Liver (tissue), 9 donors: ENCODE measurements around the gene BGLAP. TPM values are rescaled to one million over a fixed set of nuclear protein-coding genes. Genes with fewer than 3 reads are reported as not detected.

Experiments
- DNase-seq: peaks from one replicate; pipeline ENCODE4 v3.0.0-alpha.2; 2017; ENCODE audit warnings: low spot score
- H3K27ac ChIP-seq, 2 donors: one replicate each; pipeline ENCODE4 v1.7.0; 2013; ENCODE audit warnings: inconsistent platforms in 2 of 2, low read length in 2 of 2, control low read depth in 1 of 2, low read depth in 1 of 2, mild to moderate bottlenecking in 1 of 2
- H3K27me3 ChIP-seq, 4 donors: one replicate each; pipeline versions ENCODE4 v1.6.1 to v1.7.0; 2013; ENCODE audit warnings: low read length in 3 of 4, inconsistent platforms in 1 of 4, mild to moderate bottlenecking in 1 of 4, moderate library complexity in 1 of 4; ENCODE audit not compliant: control insufficient read depth in 4 of 4, insufficient read depth in 4 of 4
- H3K36me3 ChIP-seq, 4 donors: one replicate each; pipeline versions ENCODE4 v1.6.1 to v1.7.0; 2013; ENCODE audit warnings: low read length in 3 of 4, mild to moderate bottlenecking in 3 of 4, low read depth in 1 of 4, moderate library complexity in 1 of 4; ENCODE audit not compliant: control insufficient read depth in 4 of 4, insufficient read depth in 3 of 4
- H3K4me1 ChIP-seq, 4 donors: one replicate each; pipeline versions ENCODE4 v1.6.1 to v1.7.0; 2013; ENCODE audit warnings: low read length in 3 of 4, mild to moderate bottlenecking in 3 of 4, moderate library complexity in 1 of 4; ENCODE audit not compliant: control insufficient read depth in 4 of 4, insufficient read depth in 4 of 4
- H3K4me3 ChIP-seq, 3 donors: one replicate each; pipeline versions ENCODE4 v1.6.1 to v1.7.0; 2013; ENCODE audit warnings: low read length in 3 of 3, control low read depth in 1 of 3, low read depth in 1 of 3, mild to moderate bottlenecking in 1 of 3
- H3K9ac ChIP-seq, 2 donors: one replicate each; pipeline ENCODE4 v1.7.0; 2013; ENCODE audit warnings: low read length in 2 of 2, mild to moderate bottlenecking in 2 of 2, moderate library complexity in 2 of 2, control low read depth in 1 of 2, low read depth in 1 of 2
- H3K9me3 ChIP-seq, 4 donors: one replicate each; pipeline versions ENCODE4 v1.6.1 to v1.7.0; 2013; ENCODE audit warnings: low read length in 3 of 4; ENCODE audit not compliant: control insufficient read depth in 4 of 4
- ATF3 ChIP-seq: IDR thresholded peaks from 2 replicates; pipeline ENCODE4 v1.6.1; 2016; ENCODE audit warnings: antibody characterized with exemption
- EGR1 ChIP-seq, 2 donors: IDR thresholded peaks; 2 replicates each; pipeline ENCODE4 v1.6.1; 2016 to 2018; ENCODE audit warnings: antibody characterized with exemption in 2 of 2, low read depth in 2 of 2
- FOXA1 ChIP-seq: IDR thresholded peaks from 2 replicates; pipeline ENCODE4 v1.6.1; 2016; ENCODE audit warnings: antibody characterized with exemption
- FOXA2 ChIP-seq: IDR thresholded peaks from 2 replicates; pipeline ENCODE4 v1.6.1; 2016; ENCODE audit warnings: antibody characterized with exemption
- GABPA ChIP-seq, 2 donors: IDR thresholded peaks in 1 of 2; conservative IDR thresholded peaks in 1 of 2; 2 replicates each; pipeline ENCODE4 v1.6.1; 2016; ENCODE audit warnings: antibody characterized with exemption in 2 of 2, mild to moderate bottlenecking in 1 of 2, moderate library complexity in 1 of 2
- HNF4A ChIP-seq, 2 donors: conservative IDR thresholded peaks; 2 replicates each; pipeline ENCODE4 v1.6.1; 2016; ENCODE audit warnings: antibody characterized with exemption in 2 of 2, mild to moderate bottlenecking in 2 of 2
- HNF4G ChIP-seq: IDR thresholded peaks from 2 replicates; pipeline ENCODE4 v1.6.1; 2016; ENCODE audit warnings: antibody characterized with exemption
- JUND ChIP-seq, 2 donors: IDR thresholded peaks; 2 replicates each; pipeline ENCODE4 v1.6.1; 2016; ENCODE audit warnings: antibody characterized with exemption in 2 of 2
- MAX ChIP-seq: IDR thresholded peaks from 2 replicates; pipeline ENCODE4 v1.6.1; 2016; ENCODE audit warnings: antibody characterized with exemption
- NR2F2 ChIP-seq: IDR thresholded peaks from 2 replicates; pipeline ENCODE4 v1.6.1; 2016; ENCODE audit warnings: antibody characterized with exemption
- RAD21 ChIP-seq, 2 donors: IDR thresholded peaks; 2 replicates each; pipeline ENCODE4 v1.6.1; 2016; ENCODE audit warnings: antibody characterized with exemption in 2 of 2, mild to moderate bottlenecking in 2 of 2
- RXRA ChIP-seq, 2 donors: IDR thresholded peaks; 2 replicates each; pipeline ENCODE4 v1.6.1; 2017 to 2018; ENCODE audit warnings: antibody characterized with exemption in 2 of 2, mild to moderate bottlenecking in 1 of 2
- SP1 ChIP-seq: IDR thresholded peaks from 2 replicates; pipeline ENCODE4 v1.6.1; 2018; ENCODE audit warnings: antibody characterized with exemption, mild to moderate bottlenecking
- TAF1 ChIP-seq: conservative IDR thresholded peaks from 2 replicates; pipeline ENCODE4 v1.6.1; 2016; ENCODE audit warnings: antibody characterized with exemption, mild to moderate bottlenecking
- YY1 ChIP-seq: IDR thresholded peaks from 2 replicates; pipeline ENCODE4 v1.6.1; 2016; ENCODE audit warnings: antibody characterized with exemption, mild to moderate bottlenecking
- ZBTB33 ChIP-seq: IDR thresholded peaks from 2 replicates; pipeline ENCODE4 v1.6.1; 2016; ENCODE audit warnings: antibody characterized with exemption
- WGBS: extraction: QIAGEN DNeasy Blood & Tissue Kit; methylation state at CpG from one replicate; pipeline ENCODE4 v1.1.7; 2013; 5-methylcytosine and 5-hydroxymethylcytosine counted together
- polyA plus RNA-seq, 2 donors: library from polyadenylated mRNA; stranded (reverse) in 1 of 2; unstranded in 1 of 2; fragments of 200-250 nt in 1 of 2; fragments of >200 nt in 1 of 2; fragmentation: Nextera tagmentation in 1 of 2; extraction: Ambion mirVana in 1 of 2; gene quantifications; one replicate each; pipeline versions ENCODE4 v1.2.1 to v1.2.3, GENCODE V29; 2013 to 2015
- total RNA-seq, 2 donors: library from RNA; depleted of rRNA; stranded (reverse); fragments of >200 nt; gene quantifications; one replicate each; pipeline ENCODE4 v1.2.3, GENCODE V29; 2014
- TF ChIP-seq, protein P1 (sequence below): IDR thresholded peaks from 2 replicates; pipeline ENCODE4 v1.6.1; 2016; ENCODE audit warnings: antibody characterized with exemption, mild to moderate bottlenecking
- TF ChIP-seq, protein P2 (sequence below): fragments of 150-350 bp; IDR thresholded peaks from 2 replicates; pipeline ENCODE4 v1.5.1; 2017; ENCODE audit warnings: improper control_type of control experiment, low read depth, low read length; ENCODE audit not compliant: missing input control
- donor health status: healthy.
- donor health status: healthy.
- donor health status: healthy.
- donor health status: healthy.
- donor health status: healthy.

The BGLAP gene
- total and polyA plus RNA-seq, 4 donors, result 0.06 to 0.75 (median 0.28) TPM; not detected in 1

- DNase-seq, result peak; percentile 90
- under 1% methylated on average over 50 of the region's 50 CpGs for WGBS
- TF ChIP-seq HNF4A (conservative IDR thresholded peaks at IDR 0.05), result peak; percentile 60 to 75
- peak; percentile 81 for TF ChIP-seq SP1
- TF ChIP-seq ZBTB33, result peak; percentile 99
- TF ChIP-seq TAF1, result peak; percentile 36
- TF ChIP-seq RAD21 (IDR thresholded peaks at IDR 0.05), result peak; percentile 20 to 36
- peak; percentile 70 to 91 for TF ChIP-seq GABPA (IDR thresholded peaks at IDR 0.05 in 1 of 2, conservative IDR thresholded peaks at IDR 0.05 in 1 of 2)
- peak in 1 of 2 donors; percentile 31 for TF ChIP-seq EGR1 (IDR thresholded peaks at IDR 0.05; ENCODE audit: low read depth in 2 of 2)
- TF ChIP-seq ATF3, result peak; percentile 47
- peak; percentile 99 for TF ChIP-seq YY1
- TF ChIP-seq FOXA1, result peak; percentile 65
- TF ChIP-seq NR2F2, result no peak
- TF ChIP-seq MAX, result peak; percentile 79
- TF ChIP-seq FOXA2, result no peak
- TF ChIP-seq RXRA (IDR thresholded peaks at IDR 0.05), result peak; percentile 58 to 74
- TF ChIP-seq, protein P1, sequence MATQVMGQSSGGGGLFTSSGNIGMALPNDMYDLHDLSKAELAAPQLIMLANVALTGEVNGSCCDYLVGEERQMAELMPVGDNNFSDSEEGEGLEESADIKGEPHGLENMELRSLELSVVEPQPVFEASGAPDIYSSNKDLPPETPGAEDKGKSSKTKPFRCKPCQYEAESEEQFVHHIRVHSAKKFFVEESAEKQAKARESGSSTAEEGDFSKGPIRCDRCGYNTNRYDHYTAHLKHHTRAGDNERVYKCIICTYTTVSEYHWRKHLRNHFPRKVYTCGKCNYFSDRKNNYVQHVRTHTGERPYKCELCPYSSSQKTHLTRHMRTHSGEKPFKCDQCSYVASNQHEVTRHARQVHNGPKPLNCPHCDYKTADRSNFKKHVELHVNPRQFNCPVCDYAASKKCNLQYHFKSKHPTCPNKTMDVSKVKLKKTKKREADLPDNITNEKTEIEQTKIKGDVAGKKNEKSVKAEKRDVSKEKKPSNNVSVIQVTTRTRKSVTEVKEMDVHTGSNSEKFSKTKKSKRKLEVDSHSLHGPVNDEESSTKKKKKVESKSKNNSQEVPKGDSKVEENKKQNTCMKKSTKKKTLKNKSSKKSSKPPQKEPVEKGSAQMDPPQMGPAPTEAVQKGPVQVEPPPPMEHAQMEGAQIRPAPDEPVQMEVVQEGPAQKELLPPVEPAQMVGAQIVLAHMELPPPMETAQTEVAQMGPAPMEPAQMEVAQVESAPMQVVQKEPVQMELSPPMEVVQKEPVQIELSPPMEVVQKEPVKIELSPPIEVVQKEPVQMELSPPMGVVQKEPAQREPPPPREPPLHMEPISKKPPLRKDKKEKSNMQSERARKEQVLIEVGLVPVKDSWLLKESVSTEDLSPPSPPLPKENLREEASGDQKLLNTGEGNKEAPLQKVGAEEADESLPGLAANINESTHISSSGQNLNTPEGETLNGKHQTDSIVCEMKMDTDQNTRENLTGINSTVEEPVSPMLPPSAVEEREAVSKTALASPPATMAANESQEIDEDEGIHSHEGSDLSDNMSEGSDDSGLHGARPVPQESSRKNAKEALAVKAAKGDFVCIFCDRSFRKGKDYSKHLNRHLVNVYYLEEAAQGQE, result peak; percentile 57
- peak; percentile 32 for TF ChIP-seq HNF4G
- peak; percentile 30 to 70 for TF ChIP-seq JUND (IDR thresholded peaks at IDR 0.05)
- TF ChIP-seq, protein P2, sequence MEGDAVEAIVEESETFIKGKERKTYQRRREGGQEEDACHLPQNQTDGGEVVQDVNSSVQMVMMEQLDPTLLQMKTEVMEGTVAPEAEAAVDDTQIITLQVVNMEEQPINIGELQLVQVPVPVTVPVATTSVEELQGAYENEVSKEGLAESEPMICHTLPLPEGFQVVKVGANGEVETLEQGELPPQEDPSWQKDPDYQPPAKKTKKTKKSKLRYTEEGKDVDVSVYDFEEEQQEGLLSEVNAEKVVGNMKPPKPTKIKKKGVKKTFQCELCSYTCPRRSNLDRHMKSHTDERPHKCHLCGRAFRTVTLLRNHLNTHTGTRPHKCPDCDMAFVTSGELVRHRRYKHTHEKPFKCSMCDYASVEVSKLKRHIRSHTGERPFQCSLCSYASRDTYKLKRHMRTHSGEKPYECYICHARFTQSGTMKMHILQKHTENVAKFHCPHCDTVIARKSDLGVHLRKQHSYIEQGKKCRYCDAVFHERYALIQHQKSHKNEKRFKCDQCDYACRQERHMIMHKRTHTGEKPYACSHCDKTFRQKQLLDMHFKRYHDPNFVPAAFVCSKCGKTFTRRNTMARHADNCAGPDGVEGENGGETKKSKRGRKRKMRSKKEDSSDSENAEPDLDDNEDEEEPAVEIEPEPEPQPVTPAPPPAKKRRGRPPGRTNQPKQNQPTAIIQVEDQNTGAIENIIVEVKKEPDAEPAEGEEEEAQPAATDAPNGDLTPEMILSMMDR, result no peak
- Histone ChIP-seq H3K9me3 (no peaks in the 10 kb centered on the region), H3K36me3 (peaks cover 4 to 15% (median 11%) of the 10 kb centered on the region in 4 donors), H3K4me3 (peak within 1 kb of the TSS; percentile 82 to 99 (median 96)), H3K9ac (peak within 1 kb of the TSS; percentile 80 to 98), H3K27ac (peak within 1 kb of the TSS; percentile 95 to 98), H3K27me3 (no peaks in the 10 kb centered on the region), H3K4me1 (peaks cover 7 to 52% (median 34%) of the 10 kb centered on the region in 4 donors)
Observed at GRCh38 chr1:156282479-156283222, 40.7 kb downstream of the BGLAP start, which contains the start of gene SMG5. Gene SMG5, minus strand, starts transcription at chr1:156282825. Its CDS starts 145 bp downstream, at chr1:156282680.
